ENCODE results near the gene USP4.
A peak's percentile ranks its signal among the peaks of the same experiment; 100 is the strongest.

Gene USP4

DNA sequence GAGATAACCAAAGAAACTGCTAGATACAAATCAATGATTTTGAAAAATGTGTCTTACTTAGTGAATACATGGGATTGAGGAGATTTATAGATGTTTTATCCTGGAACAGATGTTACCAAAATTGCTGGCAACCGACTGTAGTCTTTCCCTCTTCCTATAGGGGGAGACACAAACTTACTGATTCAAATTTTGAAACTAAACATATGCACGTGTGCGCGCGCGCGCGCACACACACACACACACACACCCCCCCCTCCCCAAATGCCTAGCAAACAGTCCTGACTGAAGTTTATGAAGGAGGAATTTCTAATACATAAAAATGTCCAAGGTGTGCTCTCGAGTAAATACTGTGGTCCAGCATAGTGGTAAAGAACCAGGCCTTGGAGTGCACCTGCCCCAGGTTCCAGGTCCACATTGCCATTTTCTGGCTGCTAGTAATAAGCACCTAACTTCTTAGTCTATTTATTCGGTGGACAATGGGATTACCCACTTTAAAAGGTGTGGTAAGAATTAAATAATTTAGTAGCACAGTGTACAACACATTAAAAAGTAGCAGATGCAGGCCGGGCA, 44.3 kb downstream of the USP4 start:
- peak; percentile 25 for DNase-seq

DNA sequence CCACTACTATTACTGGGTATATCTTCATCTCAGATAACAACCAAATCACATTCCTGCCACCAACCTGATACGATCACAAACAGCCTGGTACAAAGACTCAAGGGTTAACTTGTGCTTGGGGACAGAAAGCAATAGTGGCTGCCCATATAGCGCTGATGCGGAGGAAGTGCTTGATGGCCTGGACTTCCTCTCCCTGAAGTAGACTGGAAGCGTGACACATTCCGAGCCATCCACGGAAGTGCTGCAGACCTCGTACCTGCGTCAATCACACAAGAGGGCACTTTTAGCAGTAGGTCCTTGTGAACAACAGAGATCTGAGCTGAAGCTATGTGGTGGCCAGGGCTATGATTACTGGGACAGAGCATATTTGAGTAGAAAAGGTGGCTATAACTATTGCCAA, 45.5 kb downstream of the USP4 start:
- DNase-seq: no peak

DNA sequence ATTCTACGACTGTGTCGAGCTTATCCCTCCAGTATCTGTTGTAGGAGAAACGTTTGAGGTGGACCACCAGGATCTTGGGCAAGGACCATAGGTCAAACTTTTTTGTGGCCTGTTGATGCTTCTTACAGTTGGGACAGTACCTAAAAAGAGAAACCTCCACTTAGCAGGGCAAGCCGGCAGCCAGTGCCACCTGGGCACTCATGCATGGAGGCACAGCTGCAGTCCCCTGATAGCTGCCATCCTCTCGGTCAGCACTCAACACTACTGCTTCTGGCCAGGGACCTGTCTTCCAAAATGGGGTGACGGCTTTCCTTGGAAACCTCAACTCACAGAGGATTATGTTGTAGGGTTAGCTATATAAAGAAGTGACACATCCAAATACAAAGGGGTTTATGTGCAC, 55.9 kb downstream of the USP4 start:
- DNase-seq: no peak

DNA sequence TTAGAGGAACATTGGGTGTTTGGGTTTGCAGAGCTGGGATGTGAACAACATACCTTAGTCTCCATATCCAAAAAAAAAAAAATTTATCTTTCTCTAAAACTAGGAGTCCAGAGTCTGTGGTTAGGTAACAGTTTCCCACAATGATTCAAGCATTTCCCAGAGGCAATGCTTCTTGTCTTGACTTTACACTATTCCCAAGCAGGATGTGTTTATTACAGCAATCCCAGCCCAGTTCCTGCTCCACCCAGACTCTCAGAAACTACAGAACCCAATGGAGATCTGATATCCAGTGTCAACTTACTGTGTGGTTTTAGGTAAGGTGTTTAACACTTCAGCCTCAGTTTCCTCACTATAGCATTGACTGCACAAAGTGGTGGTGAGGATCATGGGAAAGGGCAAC, 60.5 kb downstream of the USP4 start:
- no peak for DNase-seq

DNA sequence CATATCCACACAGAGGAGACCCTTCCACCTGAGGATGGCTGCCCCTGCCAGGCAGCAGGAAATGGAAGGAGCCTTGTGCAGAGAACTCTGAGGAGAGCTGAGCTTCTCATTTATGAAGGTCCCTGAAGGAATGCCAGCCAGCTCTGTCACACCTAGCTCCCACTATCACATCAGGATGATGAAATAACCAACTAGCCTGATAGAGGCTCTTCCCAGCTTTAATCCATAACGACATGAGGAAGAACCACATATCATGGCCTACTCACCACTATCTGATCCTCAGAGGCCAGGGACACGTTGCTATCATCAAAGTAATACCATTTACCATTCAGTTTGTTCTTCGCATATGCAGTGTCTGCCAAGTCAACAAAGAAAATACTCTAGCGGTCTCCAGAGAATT, 61.3 kb downstream of the USP4 start:
- no peak for DNase-seq

DNA sequence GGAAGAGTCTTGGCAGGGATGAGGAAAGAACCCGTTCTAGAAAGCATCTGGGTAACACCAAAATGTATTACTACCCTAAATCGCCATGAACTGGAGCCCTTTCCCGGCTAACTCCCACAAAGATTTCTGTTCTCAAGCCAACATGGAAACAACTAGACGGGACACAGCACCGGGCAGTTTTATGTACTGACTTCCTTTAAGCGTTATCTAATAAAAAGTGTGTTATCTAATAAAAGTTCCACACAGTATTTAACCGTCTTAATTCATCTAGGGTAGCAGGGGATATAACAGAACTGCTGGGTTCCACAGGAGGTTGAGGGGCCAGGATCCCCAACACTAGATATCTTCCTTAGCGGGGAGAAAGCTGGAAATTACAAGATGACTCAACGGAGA, 62.5 kb downstream of the USP4 start:
- DNase-seq: no peak

DNA sequence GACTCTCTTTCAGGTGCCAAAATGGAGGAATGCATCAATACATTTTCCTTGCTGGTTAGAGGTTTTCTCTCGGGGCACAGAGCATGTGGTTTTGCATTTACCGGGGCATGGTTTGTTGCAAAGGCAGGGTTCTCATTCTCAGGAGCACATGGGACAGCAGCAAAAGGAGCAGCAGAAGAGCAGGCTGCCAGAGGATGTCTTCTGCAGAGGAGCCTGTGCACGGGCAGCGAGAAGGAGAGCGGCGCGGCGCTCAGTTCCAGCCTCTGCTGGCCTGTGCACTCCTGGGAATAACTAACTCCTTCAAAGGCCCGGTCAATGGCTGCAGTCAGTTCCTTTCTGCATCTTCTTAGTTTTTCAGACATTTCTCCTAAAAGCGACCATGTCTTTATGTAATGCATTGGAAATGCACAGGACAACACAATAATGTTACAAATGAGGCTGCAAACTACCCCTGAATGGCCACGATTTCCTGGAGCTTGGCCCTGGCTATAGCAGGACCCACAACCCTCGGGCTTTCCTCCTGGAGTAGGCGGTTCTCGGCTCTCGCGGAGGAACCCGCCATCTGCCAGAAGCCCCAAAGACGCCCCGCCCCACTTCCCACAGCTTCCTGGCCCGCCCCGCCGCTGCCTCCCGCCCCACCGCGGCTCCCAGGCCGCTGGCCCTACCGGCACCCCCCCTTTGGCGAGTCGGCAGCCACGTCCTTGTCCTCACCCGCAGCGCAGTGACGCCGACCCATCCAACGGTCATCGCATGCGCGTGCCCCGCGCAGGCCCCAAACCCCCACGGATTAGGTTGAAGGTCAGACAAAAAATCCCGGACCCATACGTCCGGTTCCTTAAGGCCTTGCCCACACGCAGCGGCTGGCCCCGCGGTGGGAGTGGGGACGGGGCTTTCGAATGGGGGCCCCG, 63.1 kb downstream of the USP4 start, which contains the start of gene C3orf62:
Gene C3orf62 (minus strand): TSS at position 758 of the 908 bp plus-strand sequence. CDS start 360 bp downstream, at position 398.
- DNase-seq: peak; percentile 78

DNA sequence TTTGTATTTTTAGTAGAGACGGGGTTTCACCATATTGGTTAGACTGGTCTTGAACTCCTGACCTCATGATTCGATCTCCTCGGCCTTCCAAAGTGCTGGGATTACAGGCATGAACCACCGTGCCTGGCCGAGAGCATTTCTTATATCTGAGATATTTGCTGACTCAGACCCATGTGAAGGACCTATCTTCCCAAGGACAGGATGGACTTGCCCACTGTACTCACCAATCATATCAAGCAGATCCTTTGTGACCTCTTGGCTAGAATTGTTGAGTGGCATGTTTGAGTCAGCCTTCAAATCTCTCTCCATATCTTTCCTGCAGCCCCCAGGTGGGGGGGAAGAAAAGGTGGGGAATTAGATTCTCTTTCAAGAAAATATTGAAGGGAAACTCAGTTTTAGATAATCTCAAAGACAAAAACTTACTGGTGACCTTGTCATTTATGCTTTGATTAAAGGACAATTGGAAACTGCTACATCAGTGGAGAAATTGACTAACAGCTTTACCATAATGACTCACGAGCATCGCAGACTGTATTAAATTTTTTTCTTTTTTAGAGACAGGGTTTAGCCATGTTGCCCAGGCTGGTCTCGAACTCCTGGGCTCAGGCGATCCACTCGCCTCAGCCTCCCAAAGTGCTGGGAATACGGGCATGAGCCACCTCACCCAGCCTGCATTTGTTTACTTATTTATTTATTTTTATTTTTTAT, 65.9 kb downstream of the USP4 start:
- DNase-seq: no peak

DNA sequence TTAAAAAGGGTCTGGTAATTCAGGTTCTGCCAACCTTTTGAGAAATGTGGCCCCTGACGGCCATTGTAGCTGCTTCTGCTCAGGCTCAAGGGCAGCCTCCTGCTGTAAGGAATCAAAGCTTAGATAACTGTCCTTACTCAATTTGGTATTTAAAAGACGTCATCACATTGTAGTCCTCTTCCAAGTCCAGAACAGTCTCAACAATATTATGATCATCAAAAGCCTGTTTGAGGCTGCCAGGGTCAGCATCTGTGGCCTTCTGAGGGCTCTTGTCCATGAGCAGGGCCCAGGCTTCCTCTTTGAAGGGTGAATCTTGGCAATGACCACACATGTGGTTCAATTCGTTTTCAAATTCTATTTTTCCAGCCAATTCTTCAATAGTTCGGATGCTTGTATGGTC, 68.8 kb downstream of the USP4 start:
- no peak for DNase-seq

DNA sequence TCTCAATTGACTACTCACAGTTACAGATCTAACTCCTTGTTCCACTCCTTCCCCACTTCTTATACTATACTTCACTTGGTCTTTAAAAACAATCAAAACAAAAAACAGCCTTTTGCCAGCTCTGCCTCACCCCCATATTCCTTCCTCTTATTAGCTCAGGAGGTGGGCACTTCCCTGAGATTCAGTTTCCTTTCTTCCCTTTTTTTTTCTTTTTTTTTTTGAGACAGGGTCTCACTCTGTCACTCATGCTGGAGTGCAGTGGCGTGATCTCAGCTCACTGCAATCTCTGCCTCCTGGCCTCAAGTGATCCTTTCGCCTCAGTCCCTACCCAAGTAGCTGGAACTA, 69.7 kb downstream of the USP4 start:
- DNase-seq: no peak

DNA sequence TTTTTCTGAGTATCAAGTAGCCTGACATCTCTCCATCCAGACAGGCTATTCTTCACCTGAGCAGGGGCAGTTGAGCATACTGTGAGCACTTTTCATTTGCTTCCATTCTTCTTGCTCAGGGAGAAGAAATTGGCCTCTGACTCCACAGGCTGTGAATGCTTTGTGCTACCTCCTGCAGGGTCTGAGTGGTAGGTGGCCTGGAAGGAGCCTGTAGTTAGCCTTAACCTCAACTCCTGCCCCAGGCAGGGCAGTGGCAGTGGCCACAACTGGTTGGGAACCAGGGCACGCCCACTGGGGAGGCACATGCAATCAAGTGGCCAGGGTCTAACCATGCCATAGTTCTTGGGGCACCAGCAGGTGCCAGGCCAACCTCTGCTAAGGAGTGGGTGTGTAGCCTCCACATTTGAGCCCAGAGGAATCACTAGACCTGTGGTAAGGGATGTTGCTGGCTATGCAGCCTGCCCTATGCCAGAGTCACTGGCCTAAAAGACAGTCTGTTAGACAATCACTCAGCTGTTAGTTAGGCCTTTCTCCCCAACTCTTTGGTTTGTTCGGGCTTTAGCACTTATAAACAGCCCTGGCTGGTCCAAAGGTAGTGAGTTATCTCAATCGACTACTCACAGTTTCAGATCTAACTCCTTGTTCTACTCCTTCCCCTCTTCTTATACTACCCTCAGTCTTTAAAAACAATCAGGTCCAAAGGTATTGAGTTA, 70.3 kb downstream of the USP4 start:
- DNase-seq: no peak

DNA sequence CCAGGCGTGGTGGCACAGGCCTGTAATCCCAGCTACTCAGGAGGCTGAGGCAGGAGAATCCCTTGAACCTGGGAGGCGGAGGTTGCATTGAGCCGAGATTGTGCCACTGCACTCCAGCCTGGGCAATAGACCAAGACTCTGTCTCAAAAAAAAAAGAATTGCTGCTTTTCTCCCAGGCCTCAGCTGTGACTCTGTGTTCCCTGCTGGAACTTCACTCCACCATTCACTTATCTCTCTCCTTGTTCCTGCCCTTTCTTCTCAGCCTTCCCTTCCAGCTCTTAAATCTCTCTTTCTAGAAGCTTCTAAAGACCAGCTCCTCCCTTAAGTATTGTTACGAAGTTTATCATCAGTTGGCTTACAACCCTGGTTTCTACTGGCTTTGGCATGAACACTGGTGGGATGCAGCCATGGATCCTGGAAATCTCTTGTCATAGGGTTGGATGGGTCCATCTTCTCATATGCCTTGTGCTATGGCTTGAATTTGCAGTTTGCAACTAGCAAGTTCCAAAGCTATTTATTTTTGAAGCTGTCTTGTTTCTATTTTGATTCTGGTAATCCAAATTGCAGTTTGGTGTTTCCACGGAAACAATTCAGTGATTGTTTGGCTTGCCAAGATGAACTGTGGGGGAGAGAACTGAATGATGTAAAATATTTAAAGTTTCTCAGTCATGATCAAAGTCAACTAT, 73.3 kb downstream of the USP4 start:
- DNase-seq: no peak

DNA sequence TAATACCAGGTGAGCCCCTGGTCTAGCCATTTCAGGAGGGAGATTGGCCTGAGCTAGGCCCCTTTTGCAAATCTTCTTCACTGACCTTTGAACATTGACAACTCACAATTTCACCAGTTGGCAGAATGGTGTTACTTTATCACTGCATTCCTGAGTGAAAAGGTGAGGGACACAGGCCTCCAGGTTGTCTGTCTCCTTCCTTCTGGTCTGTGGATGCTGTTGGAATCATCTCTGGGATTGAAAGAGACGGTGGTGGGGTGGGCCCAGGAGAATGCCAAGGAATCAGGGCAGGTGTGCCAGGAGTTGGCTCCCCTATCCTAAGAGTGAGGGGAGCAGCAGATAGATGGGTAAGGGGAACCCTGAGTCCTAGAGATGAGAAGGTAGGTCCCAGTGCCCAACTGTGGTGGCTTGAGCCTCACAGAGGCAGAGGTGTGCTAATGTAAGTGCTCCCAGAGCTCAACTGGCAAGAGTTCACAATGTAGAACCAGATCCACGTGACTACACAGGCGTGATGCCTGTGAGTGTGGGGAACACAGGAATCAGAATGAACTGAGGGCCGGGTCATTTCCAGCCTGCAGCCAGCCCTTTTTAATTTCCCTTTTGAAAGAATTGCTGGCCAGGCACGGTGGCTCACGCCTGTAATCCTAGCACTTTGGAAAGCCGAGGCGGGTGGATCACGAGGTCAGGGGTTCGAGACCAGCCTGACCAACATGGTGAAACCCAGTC, 74.0 kb downstream of the USP4 start:
- DNase-seq: no peak

DNA sequence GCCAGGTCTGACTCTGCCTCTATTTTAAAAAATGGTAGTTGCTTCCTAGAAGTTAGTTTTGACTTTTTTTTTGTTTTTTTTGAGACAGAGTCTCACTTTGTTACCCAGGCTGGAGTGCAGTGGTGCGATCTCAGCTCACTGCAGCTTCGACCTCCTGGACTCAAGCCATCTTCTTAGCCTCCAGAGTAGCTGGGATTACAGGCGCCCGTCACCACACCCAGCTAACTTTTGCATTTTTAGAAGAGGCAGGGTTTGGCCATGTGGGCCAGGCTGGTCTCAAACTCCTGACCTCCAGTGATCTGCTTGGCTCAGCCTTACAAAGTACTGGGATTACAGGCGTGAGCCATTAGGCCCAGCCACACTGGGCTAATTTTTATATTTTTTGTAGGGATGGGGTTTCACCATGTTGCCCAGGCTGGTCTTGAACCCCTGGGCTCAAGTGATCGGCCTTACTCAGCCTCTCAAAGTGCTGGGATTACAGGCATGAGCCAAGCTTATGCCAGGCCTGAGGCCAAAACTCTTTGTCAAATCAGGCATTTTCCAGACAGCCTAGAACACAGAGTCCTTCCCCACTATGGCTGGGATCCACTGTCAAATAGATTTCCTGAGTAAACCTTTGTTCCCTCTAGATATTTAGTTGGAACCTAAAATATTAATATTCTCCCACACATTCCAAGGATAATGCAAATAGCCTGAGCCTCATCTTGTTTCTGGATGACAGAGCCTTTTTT, 76.5 kb downstream of the USP4 start:
- no peak for DNase-seq

DNA sequence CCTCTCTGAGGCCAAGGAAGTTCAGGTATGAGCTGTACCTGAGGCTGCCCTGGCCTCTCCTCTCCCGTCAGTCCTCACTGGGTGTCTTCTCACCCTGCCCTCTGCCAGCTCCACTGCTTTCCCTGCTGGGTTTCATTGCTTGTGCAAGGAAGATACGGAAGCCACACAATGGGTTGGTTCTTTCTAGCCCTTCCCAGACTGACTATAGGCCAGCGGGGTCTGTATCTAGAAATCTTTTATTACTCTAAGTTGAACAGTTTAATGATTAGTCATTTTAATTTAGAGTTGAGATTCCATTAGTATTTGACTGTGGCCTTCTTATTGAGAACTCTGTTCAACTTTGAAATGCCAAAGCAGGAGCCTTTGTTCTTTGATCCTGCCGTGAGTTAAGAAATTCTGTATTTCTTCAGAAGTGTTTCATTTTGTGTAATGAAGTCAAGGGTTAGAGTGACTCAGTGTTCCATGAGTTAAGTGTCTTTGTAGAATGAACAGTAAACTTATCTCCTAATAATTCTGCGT, 79.0 kb downstream of the USP4 start:
- no peak for DNase-seq

DNA sequence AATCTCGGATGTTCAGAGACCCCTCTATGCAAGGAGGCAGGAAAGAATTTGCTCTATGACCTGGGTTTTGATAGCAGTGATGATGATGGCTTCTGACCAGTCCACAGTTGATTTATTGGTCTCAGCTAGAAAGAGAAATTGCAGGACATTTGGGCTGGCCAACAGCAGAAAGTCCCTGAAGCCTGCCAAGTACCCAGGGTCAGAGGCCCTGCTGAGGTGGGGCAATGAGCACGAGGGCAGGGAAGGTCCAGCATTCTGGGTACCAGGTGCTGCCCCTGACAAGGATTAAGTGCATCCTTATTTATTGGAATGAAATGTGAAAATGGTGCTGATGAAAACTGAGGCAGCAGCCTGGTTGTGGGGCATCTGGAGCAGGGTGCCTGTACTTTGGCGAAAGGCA, 82.7 kb downstream of the USP4 start:
- DNase-seq: no peak

DNA sequence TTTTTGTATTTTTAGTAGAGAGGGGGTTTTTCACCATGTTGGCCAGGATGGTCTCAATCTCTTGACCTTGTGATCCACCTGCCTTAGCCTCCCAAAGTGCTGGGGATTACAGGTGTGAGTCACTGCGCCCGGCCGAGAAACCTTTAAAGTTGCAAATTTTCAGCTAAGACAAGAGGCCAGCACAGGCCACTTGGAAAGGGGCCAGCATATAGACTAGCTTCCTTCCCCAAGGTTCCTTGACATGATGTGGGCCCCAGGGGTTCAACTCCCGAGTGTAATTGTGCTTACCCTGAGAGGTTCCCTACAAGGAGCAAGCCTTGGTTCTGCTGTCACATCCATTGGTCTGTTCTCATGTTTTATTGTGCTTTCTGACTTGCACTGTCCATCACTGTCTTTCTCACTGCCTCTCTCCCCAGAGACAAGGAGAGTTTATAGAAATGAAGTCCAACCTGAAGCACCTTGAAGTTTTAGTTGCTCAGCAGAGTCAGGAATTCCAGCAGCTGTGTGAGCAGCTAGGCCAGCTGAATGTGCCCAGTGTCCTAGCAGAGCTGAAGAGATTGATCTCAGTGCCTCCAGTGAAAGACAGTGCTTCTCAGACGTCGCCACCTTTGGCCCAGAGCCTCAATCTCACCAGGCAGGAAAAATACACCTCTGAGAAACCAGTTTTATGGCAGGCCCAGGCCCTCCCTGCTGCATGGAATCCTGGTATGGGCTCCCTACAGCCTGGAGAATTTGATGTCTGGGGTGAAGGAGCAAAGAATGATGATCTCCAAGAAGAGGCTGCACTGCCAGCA, 83.9 kb downstream of the USP4 start:
- DNase-seq: no peak

DNA sequence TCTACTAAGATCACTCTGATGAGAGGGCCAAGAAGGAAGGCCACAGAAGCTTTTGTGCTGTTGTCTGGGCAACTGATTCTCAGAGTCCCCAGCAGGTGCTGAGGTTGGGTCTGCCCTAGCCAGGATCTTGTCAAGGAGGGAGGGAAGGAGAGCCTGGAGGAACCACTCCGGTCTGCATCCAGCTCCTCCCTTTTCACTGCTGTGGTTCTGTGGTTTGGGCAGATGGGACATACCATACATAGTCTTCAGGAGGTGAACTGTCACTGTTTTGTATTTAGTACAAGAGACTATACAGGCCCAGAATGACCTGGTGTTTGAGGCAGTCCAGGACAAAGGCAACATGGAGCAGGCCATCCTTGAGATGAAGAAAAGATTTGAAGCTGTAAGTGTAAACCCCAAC, 84.7 kb downstream of the USP4 start:
- DNase-seq: no peak

DNA sequence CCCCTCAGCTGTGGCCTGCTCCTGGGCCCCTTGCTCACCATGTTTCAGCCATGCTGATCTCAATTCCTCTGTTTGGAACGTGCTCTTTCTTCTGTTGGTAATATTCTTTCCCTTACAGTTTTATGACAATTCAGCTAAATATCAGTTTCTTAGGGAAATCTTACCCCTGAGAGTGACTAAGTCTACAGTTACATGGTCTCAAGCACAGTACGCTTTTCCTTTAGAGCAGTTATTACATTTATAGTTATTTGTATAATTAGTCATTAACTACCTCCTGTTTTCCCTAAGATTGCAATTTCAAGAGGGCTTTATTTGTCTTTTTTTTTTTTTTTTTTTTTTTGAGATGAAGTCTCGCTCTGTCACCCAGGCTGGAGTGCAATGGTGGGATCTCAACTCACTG, 86.3 kb downstream of the USP4 start:
- no peak for DNase-seq

DNA sequence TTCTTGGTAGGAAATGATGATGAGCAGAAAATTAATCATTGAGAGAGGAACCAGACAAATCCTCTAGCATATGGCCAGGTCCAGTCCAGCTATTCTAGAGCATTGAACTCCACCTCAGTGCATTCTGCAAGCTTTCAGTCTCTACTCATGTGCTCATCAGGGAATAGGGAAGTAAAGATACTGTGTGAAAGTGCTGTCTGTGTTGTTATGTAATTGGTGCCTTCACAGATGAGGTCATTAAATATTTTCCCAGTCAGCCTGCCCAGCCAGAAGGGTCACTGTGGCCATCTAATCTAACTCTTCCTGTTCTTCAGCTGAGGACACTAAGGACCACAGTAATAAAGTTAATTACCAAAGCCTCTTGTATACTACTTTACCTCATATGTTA, 91.0 kb downstream of the USP4 start:
- no peak for DNase-seq

All from stimulated activated CD4-positive, alpha-beta T cell treated with anti-CD3 and anti-CD28 coated beads, Interleukin-4, amount 100 ng/mL, for 1 hour (primary cell).